Smooth muscle cell (in vitro differentiated cells): Measurements from ENCODE around the gene TOP1. TPM values are rescaled to one million over a fixed set of nuclear protein-coding genes. Genes with fewer than 3 reads are reported as not detected.

Source experiments
- DNase-seq: peaks from one replicate; lab custom pipeline; 2025; ENCODE audit not compliant: unreplicated experiment; lab: John Stamatoyannopoulos, UW
- H2AFZ ChIP-seq: fragments of 200-600 bp; sonication (generic); 2 replicates; pipeline ENCODE4 v1.6.0; 2016; ENCODE audit warnings: antibody characterized with exemption, low read depth, mild to moderate bottlenecking
- H3F3A ChIP-seq: fragments of 200-600 bp; sonication (generic); 2 replicates; pipeline ENCODE4 v1.6.0; 2017; ENCODE audit warnings: antibody characterized with exemption, low read depth
- H3K27ac ChIP-seq: fragments of 200-600 bp; sonication (generic); 2 replicates; pipeline ENCODE4 v1.5.1; 2016; ENCODE audit warnings: low read depth, mild to moderate bottlenecking
- H3K27me3 ChIP-seq: fragments of 200-600 bp; sonication (generic); 2 replicates; pipeline ENCODE4 v1.6.1; 2016; ENCODE audit warnings: low read depth, mild to moderate bottlenecking
- H3K36me3 ChIP-seq: fragments of 200-600 bp; sonication (generic); 2 replicates; pipeline ENCODE4 v1.5.1; 2016; ENCODE audit warnings: low read depth
- H3K4me1 ChIP-seq: fragments of 200-600 bp; sonication (generic); 2 replicates; pipeline ENCODE4 v1.5.1; 2016; ENCODE audit warnings: low read depth
- H3K4me2 ChIP-seq: fragments of 200-600 bp; sonication (generic); 2 replicates; pipeline ENCODE4 v1.6.0; 2016; ENCODE audit warnings: mild to moderate bottlenecking
- H3K4me3 ChIP-seq: fragments of 200-600 bp; sonication (generic); 2 replicates; pipeline ENCODE4 v1.5.1; 2016; ENCODE audit warnings: mild to moderate bottlenecking
- H3K79me2 ChIP-seq: fragments of 200-600 bp; sonication (generic); 2 replicates; pipeline ENCODE4 v1.6.0; 2016; ENCODE audit warnings: low read depth, mild to moderate bottlenecking
- H3K9ac ChIP-seq: fragments of 200-600 bp; sonication (generic); 2 replicates; pipeline ENCODE4 v1.6.0; 2016; ENCODE audit warnings: low read depth
- H3K9me3 ChIP-seq: fragments of 200-600 bp; sonication (generic); replicated peaks from 2 replicates; pipeline ENCODE4 v1.5.1; 2016; ENCODE audit warnings: low read depth
- H4K20me1 ChIP-seq: fragments of 200-600 bp; sonication (generic); 2 replicates; pipeline ENCODE4 v1.6.0; 2016; ENCODE audit warnings: low read depth
- WGBS: methylation state at CpG from one replicate; pipeline ENCODE4 v1.1.7; 2016; ENCODE audit warnings: low lambda C conversion rate; 5-methylcytosine and 5-hydroxymethylcytosine counted together
- polyA plus RNA-seq: library from polyadenylated mRNA; unstranded; fragments of >200 nt; fragmentation: Nextera tagmentation; extraction: Ambion mirVana; gene quantifications from 2 replicates; pipeline ENCODE4 v1.2.1, GENCODE V29; 2016
- total RNA-seq: library from RNA; depleted of rRNA; stranded (reverse); fragments of >200 nt; gene quantifications from 2 replicates; pipeline ENCODE4 v1.2.3, GENCODE V29; 2014
- TF ChIP-seq, protein P1 (sequence below): fragments of 200-600 bp; sonication (generic); IDR thresholded peaks from 2 replicates; pipeline ENCODE4 v1.5.1; 2017; ENCODE audit warnings: borderline replicate concordance, mild to moderate bottlenecking, antibody characterized with exemption; ENCODE audit not compliant: insufficient read depth, poor library complexity, severe bottlenecking

TOP1 gene
- total and polyA plus RNA-seq, 2 experiments from 2014 or later = 17.0 to 28.6 TPM

DNA sequence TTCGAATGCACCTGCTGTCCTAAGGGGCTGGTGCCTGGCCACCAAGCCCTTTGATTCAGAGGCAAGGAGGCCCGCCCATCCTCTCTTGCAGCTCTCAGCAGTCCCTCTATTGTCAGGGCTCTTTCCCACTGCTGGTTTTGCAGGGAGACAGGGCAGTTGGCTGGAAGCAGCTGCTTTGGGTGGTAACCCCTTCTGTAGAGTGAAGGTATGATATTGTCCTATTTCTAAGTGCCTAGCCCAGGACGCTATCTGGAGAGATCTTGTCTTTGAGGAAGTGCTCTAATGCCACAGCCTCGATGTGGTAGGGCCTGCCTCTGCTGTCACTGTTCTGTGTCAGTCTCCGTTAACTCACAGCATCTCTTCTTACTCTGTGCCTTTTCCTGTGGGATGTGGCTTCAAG lies 114.3 kb downstream of the TOP1 start:
- H3K27me3 ChIP-seq = no peaks in the 10 kb centered on the region
- H4K20me1 ChIP-seq = peaks cover 100% of the 10 kb centered on the region
- no peaks in the 10 kb centered on the region for H3K36me3 ChIP-seq
- no peaks in the 10 kb centered on the region for H3K9me3 ChIP-seq
- 51% methylated on average over 5 of the region's 5 CpGs for WGBS
- no peak overlapping the region for H3K27ac ChIP-seq
- TF ChIP-seq, protein P1, sequence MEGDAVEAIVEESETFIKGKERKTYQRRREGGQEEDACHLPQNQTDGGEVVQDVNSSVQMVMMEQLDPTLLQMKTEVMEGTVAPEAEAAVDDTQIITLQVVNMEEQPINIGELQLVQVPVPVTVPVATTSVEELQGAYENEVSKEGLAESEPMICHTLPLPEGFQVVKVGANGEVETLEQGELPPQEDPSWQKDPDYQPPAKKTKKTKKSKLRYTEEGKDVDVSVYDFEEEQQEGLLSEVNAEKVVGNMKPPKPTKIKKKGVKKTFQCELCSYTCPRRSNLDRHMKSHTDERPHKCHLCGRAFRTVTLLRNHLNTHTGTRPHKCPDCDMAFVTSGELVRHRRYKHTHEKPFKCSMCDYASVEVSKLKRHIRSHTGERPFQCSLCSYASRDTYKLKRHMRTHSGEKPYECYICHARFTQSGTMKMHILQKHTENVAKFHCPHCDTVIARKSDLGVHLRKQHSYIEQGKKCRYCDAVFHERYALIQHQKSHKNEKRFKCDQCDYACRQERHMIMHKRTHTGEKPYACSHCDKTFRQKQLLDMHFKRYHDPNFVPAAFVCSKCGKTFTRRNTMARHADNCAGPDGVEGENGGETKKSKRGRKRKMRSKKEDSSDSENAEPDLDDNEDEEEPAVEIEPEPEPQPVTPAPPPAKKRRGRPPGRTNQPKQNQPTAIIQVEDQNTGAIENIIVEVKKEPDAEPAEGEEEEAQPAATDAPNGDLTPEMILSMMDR = no peak
- no peak for DNase-seq
- H3K4me1 ChIP-seq = peaks cover 16% of the 10 kb centered on the region
- H2AFZ ChIP-seq = no peak overlapping the region
- no peak overlapping the region for H3K4me3 ChIP-seq
- H3F3A ChIP-seq = no peaks in the 10 kb centered on the region
- H3K9ac ChIP-seq = no peak overlapping the region
- H3K79me2 ChIP-seq = peaks cover 100% of the 10 kb centered on the region
- H3K4me2 ChIP-seq = no peak overlapping the region

DNA sequence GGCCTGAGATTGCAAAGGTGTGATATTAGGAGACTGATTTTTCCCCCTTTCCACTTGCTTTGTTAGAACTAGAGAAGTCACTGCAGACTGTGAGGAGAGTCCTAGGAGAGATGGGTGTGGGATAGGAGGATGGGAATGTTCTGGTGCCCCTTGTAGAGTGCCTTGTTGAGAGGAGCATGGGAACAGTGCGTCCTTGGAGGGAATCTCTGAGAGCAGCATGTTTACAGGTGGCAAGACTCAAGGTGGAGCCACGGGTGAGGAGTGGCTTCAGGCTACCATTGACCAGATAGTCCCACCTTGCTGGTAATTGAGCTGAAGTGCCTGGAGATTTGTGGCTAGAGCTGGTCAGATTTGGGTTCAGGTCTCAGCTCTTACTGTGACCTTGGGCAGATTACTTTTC lies 114.7 kb downstream of the TOP1 start:
- TF ChIP-seq, protein P1 = no peak
- H3K27ac ChIP-seq = no peak overlapping the region
- H3K79me2 ChIP-seq = peaks cover 100% of the 10 kb centered on the region
- H3F3A ChIP-seq = no peaks in the 10 kb centered on the region
- H2AFZ ChIP-seq = no peak overlapping the region
- no peak overlapping the region for H3K4me2 ChIP-seq
- DNase-seq = no peak
- no peaks in the 10 kb centered on the region for H3K27me3 ChIP-seq
- no peak overlapping the region for H3K9ac ChIP-seq
- H3K36me3 ChIP-seq = no peaks in the 10 kb centered on the region
- WGBS = 96% methylated on average over 2 of the region's 2 CpGs
- peaks cover 16% of the 10 kb centered on the region for H3K4me1 ChIP-seq
- no peaks in the 10 kb centered on the region for H3K9me3 ChIP-seq
- H3K4me3 ChIP-seq = no peak overlapping the region
- H4K20me1 ChIP-seq = peaks cover 100% of the 10 kb centered on the region

DNA sequence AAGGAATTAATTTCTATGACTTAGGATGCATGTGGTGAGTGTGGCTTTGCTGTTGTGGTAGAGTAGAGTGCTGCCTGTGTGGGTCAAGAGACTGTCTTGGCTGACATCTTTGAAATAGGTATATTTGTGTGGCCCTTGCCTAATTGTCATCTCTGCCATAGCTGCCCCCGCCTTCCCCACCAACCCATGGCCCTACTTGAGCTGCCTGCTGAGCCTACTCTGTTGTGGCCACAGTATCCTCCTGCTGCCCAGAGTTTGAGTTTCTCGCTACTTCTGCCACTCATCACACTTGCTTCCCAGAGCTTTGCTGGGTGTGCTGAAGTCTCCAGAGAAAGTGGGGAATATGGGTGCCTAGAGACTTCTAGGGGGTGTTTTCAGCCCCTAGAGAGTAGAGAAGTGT lies 116.7 kb downstream of the TOP1 start:
- Histone ChIP-seq H3K27me3 (no peaks in the 10 kb centered on the region), H3F3A (no peaks in the 10 kb centered on the region), H3K27ac (no peak overlapping the region), H3K79me2 (peaks cover 100% of the 10 kb centered on the region), H4K20me1 (peaks cover 100% of the 10 kb centered on the region), H2AFZ (no peak overlapping the region), H3K4me2 (no peak overlapping the region), H3K36me3 (no peaks in the 10 kb centered on the region), H3K9ac (no peak overlapping the region), H3K4me3 (no peak overlapping the region), H3K9me3 (no peaks in the 10 kb centered on the region), H3K4me1 (peaks cover 5% of the 10 kb centered on the region)
- TF ChIP-seq, protein P1 = no peak
- 91% methylated on average over 2 of the region's 2 CpGs for WGBS
- no peak for DNase-seq

DNA sequence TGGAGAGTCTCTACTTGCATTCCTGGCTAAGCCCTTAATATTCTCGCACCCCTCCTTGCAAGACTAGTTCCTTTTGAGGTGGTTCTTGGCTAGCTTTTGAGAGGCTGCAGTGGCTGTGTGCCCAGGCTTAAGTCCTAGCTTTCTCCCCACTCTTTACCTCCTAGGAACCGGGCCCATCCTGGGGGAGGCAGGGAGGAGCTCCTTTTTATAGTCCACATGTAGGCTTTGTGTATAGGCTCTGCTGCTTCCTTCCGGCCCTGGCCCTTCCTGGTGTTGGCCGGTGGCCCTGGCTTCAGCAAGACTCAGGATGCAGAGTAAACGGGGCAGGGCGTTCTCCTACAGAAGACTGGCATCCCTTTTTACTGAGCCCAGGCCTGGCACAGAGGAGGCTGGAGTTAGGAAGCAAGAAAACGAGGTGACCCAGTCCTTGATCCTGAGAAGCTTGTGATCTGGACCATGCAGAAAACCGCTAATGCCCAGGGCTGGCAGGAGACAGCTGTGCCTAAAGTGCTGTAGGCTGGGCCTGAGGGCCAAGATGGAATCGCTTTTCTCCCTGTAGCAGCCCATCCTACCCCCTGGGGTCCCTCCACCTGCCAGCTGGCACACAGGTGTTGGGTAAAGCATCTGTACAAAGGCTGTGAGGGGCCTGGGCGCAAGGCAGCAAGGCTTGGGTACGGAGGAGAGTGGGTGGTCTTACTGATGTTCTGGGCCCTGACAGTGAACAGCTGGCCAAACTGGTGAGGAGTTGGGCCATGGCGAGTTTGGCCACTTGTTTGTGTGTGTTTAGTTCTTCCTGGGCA lies 117.4 kb downstream of the TOP1 start:
- H3K9me3 ChIP-seq = no peaks in the 10 kb centered on the region
- no peak overlapping the region for H3K27ac ChIP-seq
- H3K4me1 ChIP-seq = no peaks in the 10 kb centered on the region
- peaks cover 100% of the 10 kb centered on the region for H4K20me1 ChIP-seq
- WGBS = 97% methylated on average over 12 of the region's 12 CpGs
- no peak for DNase-seq
- no peaks in the 10 kb centered on the region for H3K27me3 ChIP-seq
- TF ChIP-seq, protein P1 = no peak
- H2AFZ ChIP-seq = no peak overlapping the region
- H3K4me2 ChIP-seq = no peak overlapping the region
- H3F3A ChIP-seq = no peaks in the 10 kb centered on the region
- peaks cover 100% of the 10 kb centered on the region for H3K79me2 ChIP-seq
- no peaks in the 10 kb centered on the region for H3K36me3 ChIP-seq
- H3K9ac ChIP-seq = no peak overlapping the region
- no peak overlapping the region for H3K4me3 ChIP-seq
